Stomach (tissue), 9 donors: ENCODE measurements around the gene EIF4G1. TPM values are rescaled to one million over a fixed set of nuclear protein-coding genes. Genes with fewer than 3 reads are reported as not detected.

ENCODE experiments used
- DNase-seq, 2 donors: peaks; one replicate each; pipeline versions ENCODE4 v3.0.0 to v3.0.0-alpha.2; 2013 to 2019
- H3K27ac ChIP-seq, 5 donors: fragments of 200-600 bp in 4 of 5; sonication (generic) in 4 of 5; one replicate each; pipeline ENCODE4 v1.5.1; 2013 to 2019; ENCODE audit warnings: mild to moderate bottlenecking in 1 of 5, moderate library complexity in 1 of 5
- H3K27me3 ChIP-seq, 3 donors: fragments of 200-600 bp; sonication (generic); one replicate each; pipeline ENCODE4 v1.5.1; 2017 to 2019; ENCODE audit warnings: mixed run types in 1 of 3
- H3K36me3 ChIP-seq, 4 donors: fragments of 200-600 bp; sonication (generic); 1 replicate in 3 of 4; 2 replicates in 1 of 4; pipeline ENCODE4 v1.5.1; 2016 to 2019
- H3K4me1 ChIP-seq, 4 donors: fragments of 200-600 bp; sonication (generic); one replicate each; pipeline ENCODE4 v1.5.1; 2016 to 2019
- H3K4me3 ChIP-seq, 4 donors: fragments of 200-600 bp; sonication (generic) in 3 of 4; one replicate each; pipeline ENCODE4 v1.5.1; 2016 to 2019; ENCODE audit warnings: mild to moderate bottlenecking in 1 of 4
- H3K9me3 ChIP-seq, 4 donors: fragments of 200-600 bp; sonication (generic); one replicate each; pipeline ENCODE4 v1.5.1; 2016 to 2019
- EP300 ChIP-seq: sonication (generic); formaldehyde crosslinking; IDR thresholded peaks from one replicate; pipeline ENCODE4 v1.6.1; 2017; ENCODE audit warnings: antibody characterized with exemption
- POLR2A ChIP-seq, 4 donors: fragments of 450-650 bp; IDR thresholded peaks; one replicate each; pipeline ENCODE4 v1.6.1; 2016; ENCODE audit warnings: antibody characterized with exemption in 4 of 4, control low read depth in 2 of 4, mild to moderate bottlenecking in 1 of 4, moderate library complexity in 1 of 4
- POLR2AphosphoS5 ChIP-seq, 3 donors: sonication (generic); formaldehyde crosslinking; IDR thresholded peaks; one replicate each; pipeline ENCODE4 v1.6.1; 2016; ENCODE audit warnings: antibody characterized with exemption in 3 of 3
- WGBS, 5 donors: extraction: QIAGEN DNeasy Blood & Tissue Kit in 3 of 5; methylation state at CpG; one replicate each; pipeline versions ENCODE4 v1.1.5 to v1.1.7; 2013 to 2018; 5-methylcytosine and 5-hydroxymethylcytosine counted together
- intact Hi-C: fragments of 100-400 bp; cut with DNase I; formaldehyde crosslinking; loops from one replicate; pipeline ENCODE4 v1.15.1; 2023; ENCODE audit warnings: low total_unique reads
- polyA plus RNA-seq, 3 donors: library from polyadenylated mRNA; stranded (reverse); fragments of 200-250 nt; gene quantifications; one replicate each; pipeline ENCODE4 v1.2.3, GENCODE V29; 2013
- total RNA-seq, 5 donors: library from RNA; depleted of rRNA; stranded (reverse); fragments of >200 nt; gene quantifications; one replicate each; pipeline versions ENCODE4 v1.1.0 to v1.2.3, GENCODE V29; 2014 to 2016
- TF ChIP-seq, protein P1 (sequence below), 7 experiments: fragments of 450-650 bp in 4 of 7; fragments of 200-600 bp in 3 of 7; sonication (generic) in 3 of 7; IDR thresholded peaks; one replicate each; pipeline ENCODE4 v1.5.1; 2016 to 2019; ENCODE audit warnings: antibody characterized with exemption in 7 of 7, control low read depth in 2 of 7, mild to moderate bottlenecking in 1 of 7
- donor health status: healthy with polysubstance abuse.
- donor health status: Bipolar disorder and iron deficiency.
- donor health status: healthy.

The EIF4G1 gene
- total and polyA plus RNA-seq, 8 donors: 86.5 to 572 (median 181) TPM

DNA sequence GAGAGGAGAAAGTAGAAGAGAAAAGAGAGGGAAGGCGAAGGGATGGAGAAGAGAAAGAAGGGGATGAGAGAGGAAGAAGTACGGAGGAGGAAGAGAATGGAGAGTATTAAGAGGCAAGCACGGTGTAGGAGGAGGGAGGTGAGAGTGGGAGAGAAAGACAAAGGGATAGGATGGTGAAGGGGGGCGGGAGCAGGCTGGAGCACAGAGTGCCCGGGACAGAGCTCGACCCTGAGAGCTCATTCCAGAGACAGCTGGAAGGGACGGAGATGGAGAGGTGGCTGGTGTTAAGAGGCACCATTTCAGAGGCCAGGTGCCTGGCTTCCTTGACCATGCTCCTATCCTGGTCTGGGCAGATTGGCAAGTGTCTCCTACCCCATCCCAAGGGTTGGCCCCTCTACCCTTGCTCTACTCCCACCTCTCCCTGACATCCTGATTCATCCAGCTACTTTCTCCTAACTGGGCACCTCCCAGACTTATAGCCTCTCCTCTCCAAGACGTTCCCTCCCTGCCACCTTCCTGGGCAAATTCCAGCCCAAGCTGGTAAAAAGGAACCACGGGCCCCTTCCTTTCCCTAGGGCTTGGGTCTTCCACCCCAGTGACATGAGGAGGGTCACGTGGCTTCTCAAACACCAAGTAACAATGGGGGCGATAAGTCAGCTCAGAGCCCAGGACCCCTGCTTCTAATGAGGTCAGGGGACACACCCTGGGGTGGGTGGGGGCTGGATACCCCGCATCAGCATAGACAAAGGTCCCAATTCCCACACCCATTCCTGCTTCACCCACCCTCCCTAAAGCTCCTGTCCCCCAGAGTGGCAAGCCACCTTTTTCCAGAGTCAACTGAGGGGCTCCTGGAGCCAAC, 45.9 kb downstream of the EIF4G1 start:
- peak overlapping the region; percentile 83 to 95 (median 86) for H3K4me3 ChIP-seq
- H3K36me3 ChIP-seq: peaks cover 0 to 34% (median 23%) of the 10 kb centered on the region in 4 donors
- intact Hi-C loops: no loop called here
- H3K27me3 ChIP-seq: no peaks in the 10 kb centered on the region
- H3K27ac ChIP-seq: no peak overlapping the region
- no peak for DNase-seq
- TF ChIP-seq POLR2A (IDR thresholded peaks at IDR 0.05): no peak
- H3K9me3 ChIP-seq: no peaks in the 10 kb centered on the region
- peaks cover 22 to 46% (median 32%) of the 10 kb centered on the region in 4 donors for H3K4me1 ChIP-seq
- 62 to 75% (median 69%) methylated on average over 11 to 12 of the region's 12 CpGs for WGBS, 5 donors

DNA sequence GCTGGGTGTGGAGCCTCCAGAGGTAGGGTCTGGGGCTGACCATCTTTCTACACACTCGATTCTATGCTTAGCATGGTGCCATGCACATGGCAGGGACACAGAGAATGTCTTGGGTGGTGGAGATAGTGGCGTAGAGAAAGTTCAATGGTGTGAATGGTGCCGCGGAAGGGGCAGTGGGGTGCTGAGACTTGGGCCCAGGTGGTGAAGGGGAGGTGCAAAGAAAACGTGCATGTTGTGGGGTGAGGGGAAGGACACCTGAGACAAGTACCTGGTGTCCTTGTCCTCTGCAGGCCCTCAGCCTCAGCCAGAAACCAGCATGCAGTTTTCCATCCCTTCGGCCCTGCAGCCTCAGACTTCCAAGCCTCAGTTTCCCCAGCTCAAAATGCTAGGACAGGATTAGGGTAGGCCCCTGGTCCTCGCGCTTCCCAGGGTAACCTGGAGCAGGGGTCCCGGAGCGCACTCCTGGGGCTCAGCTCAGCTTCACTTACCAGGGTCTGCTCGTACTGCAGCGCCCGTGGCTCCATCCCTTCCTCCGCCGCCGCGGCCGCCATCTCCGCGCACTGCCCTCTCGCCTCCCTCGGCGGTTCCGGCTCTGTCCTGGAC, 46.6 kb downstream of the EIF4G1 start:
- Histone ChIP-seq H3K4me1 (peaks cover 22 to 51% (median 34%) of the 10 kb centered on the region in 4 donors), H3K4me3 (peak overlapping the region; percentile 83 to 95 (median 86)), H3K9me3 (no peaks in the 10 kb centered on the region), H3K27ac (peak overlapping the region; percentile 97 to 100 (median 99)), H3K36me3 (peaks cover 2 to 31% (median 25%) of the 10 kb centered on the region in 4 donors), H3K27me3 (no peaks in the 10 kb centered on the region)
- no peak for DNase-seq
- 6 to 12% (median 8%) methylated on average over 17 to 24 of the region's 24 CpGs for WGBS, 5 donors
- TF ChIP-seq POLR2A (IDR thresholded peaks at IDR 0.05) (no peak), POLR2AphosphoS5 (IDR thresholded peaks at IDR 0.05) (no peak), EP300 (no peak)
- TF ChIP-seq, protein P1, sequence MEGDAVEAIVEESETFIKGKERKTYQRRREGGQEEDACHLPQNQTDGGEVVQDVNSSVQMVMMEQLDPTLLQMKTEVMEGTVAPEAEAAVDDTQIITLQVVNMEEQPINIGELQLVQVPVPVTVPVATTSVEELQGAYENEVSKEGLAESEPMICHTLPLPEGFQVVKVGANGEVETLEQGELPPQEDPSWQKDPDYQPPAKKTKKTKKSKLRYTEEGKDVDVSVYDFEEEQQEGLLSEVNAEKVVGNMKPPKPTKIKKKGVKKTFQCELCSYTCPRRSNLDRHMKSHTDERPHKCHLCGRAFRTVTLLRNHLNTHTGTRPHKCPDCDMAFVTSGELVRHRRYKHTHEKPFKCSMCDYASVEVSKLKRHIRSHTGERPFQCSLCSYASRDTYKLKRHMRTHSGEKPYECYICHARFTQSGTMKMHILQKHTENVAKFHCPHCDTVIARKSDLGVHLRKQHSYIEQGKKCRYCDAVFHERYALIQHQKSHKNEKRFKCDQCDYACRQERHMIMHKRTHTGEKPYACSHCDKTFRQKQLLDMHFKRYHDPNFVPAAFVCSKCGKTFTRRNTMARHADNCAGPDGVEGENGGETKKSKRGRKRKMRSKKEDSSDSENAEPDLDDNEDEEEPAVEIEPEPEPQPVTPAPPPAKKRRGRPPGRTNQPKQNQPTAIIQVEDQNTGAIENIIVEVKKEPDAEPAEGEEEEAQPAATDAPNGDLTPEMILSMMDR (IDR thresholded peaks at IDR 0.05): no peak
- intact Hi-C loops: no loop called here

DNA sequence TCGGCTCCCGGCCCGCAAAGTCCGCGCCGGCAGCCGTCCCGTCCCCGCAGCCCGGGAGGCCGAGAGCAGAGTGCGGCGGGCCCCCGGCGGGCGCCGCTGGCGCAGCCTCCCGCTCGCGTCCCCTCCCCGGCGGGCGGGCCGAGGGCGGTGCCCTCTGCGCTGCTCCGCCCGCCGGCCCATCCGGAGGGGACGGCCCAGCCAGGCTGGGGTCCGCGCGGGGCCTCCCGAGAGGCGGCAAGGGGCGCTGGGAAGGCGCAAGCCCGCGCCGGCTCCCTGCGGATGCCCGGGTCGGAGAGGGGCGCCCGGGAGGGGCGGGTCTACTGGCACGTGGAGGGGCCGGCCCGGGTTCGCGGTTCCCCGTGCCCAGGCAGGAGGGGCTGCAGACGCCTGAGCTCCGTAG, 47.1 kb downstream of the EIF4G1 start, which contains the start of the genes CLCN2 and POLR2H:
Gene CLCN2 (minus strand): TSS at position 74 of the 400 bp plus-strand sequence. CDS start 126 bp downstream, outside the sequence.
Gene POLR2H (plus strand): TSS at position 179 of the 400 bp plus-strand sequence. CDS start 1,783 bp downstream, outside the sequence.
- TF ChIP-seq POLR2A (IDR thresholded peaks at IDR 0.05) (no peak), POLR2AphosphoS5 (IDR thresholded peaks at IDR 0.05) (peak in 1 of 3 donors; percentile 52), EP300 (no peak)
- TF ChIP-seq, protein P1 (IDR thresholded peaks at IDR 0.05): peak in 1 of 7 experiments; percentile 6
- peaks cover 22 to 56% (median 39%) of the 10 kb centered on the region in 4 donors for H3K4me1 ChIP-seq
- H3K27ac ChIP-seq: peak within 1 kb of the TSS; percentile 97 to 100 (median 99)
- no peaks in the 10 kb centered on the region for H3K27me3 ChIP-seq
- H3K9me3 ChIP-seq: no peaks in the 10 kb centered on the region
- 0 to 1% (median 1%) methylated on average over 2 to 56 of the region's 56 CpGs; no CpG with 5 or more reads in 1 of the 5 donors for WGBS, 5 donors
- peak; percentile 50 to 93 for DNase-seq
- peaks cover 6 to 33% (median 30%) of the 10 kb centered on the region in 4 donors for H3K36me3 ChIP-seq
- H3K4me3 ChIP-seq: peak within 1 kb of the TSS; percentile 83 to 95 (median 86)
- intact Hi-C loops: no loop called here

DNA sequence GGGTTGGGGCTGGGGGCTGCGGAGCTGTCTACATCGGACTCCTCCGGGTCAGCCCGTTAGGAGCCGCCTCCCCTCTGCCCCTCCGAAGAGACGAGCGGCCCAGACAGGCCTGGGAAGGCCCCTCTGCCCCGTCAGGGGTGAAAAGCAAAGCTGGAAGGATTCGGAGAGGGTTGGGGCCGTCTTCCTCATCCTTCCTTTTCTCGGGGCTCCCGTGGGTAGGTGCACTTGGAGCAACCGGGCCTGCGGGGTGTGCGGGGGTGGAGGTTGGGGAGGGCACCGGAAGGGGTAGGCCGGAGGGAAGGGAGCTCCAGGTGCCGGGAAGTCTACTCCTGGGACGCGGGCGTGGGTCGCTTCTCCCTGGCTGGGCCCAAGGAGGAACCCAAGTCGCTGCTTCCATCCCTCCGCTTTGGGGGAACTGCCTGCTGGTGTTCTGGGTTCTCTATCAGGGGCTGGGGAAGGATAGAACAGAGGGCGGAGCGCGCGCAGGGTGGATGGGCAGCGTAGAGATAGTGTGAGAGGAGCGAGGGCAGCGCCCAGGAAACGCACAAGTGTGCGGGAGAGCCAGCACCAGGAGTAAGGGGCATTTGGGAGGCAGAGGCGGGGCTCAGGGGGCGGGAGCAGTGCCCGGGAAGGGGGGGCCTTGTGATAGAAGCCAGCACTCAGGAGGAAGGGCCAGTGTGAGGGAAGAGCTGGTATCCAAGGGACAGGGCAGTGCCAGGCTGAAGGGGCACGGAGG, 47.7 kb downstream of the EIF4G1 start:
- intact Hi-C loops: no loop called here
- H3K9me3 ChIP-seq: no peaks in the 10 kb centered on the region
- peak overlapping the region; percentile 83 to 95 (median 86) for H3K4me3 ChIP-seq
- peak in 1 of 2 donors; percentile 66 for DNase-seq
- peaks cover 6 to 35% (median 31%) of the 10 kb centered on the region in 4 donors for H3K36me3 ChIP-seq
- H3K27me3 ChIP-seq: no peaks in the 10 kb centered on the region
- peak in 2 of 3 donors; percentile 8 to 31 for TF ChIP-seq POLR2AphosphoS5 (IDR thresholded peaks at IDR 0.05)
- no peak for TF ChIP-seq EP300
- TF ChIP-seq, protein P1 (IDR thresholded peaks at IDR 0.05): no peak
- TF ChIP-seq POLR2A (IDR thresholded peaks at IDR 0.05): no peak
- H3K27ac ChIP-seq: peak overlapping the region; percentile 97 to 100 (median 99)
- 0% methylated on average over 36 to 38 of the region's 38 CpGs for WGBS, 5 donors
- peaks cover 22 to 61% (median 43%) of the 10 kb centered on the region in 4 donors for H3K4me1 ChIP-seq
